NT2/D1 (cell line): ENCODE measurements around the gene PCP2.

Experiments
- SUZ12 ChIP-seq: IDR thresholded peaks from 2 replicates; pipeline ENCODE4 v1.6.1; 2011; ENCODE audit not compliant: insufficient read length, insufficient read depth; ENCODE audit errors: extremely low read depth
- ZNF274 ChIP-seq: IDR thresholded peaks from 2 replicates; pipeline ENCODE4 v1.6.1; 2011; ENCODE audit warnings: mild to moderate bottlenecking, low read depth, low read length

- TF ChIP-seq ZNF274 (no peak), SUZ12 (no peak)
These were observed 20.9 kb downstream of the PCP2 start for GRCh38 chr19:7612282-7613274.
